Right atrium auricular region (tissue), 2 donors: ENCODE measurements around the gene CNTN5. TPM values are rescaled to one million over a fixed set of nuclear protein-coding genes. Genes with fewer than 3 reads are reported as not detected.

Source experiments
- DNase-seq: peaks from one replicate; pipeline ENCODE4 v3.0.0-alpha.2; 2019; ENCODE audit warnings: low spot score
- H3K27ac ChIP-seq, 2 donors: fragments of 200-600 bp; sonication (generic); 1 replicate in 1 of 2; 2 replicates in 1 of 2; pipeline ENCODE4 v1.5.1; 2016 to 2019
- H3K27me3 ChIP-seq, 2 donors: fragments of 200-600 bp; sonication (generic); one replicate each; pipeline versions ENCODE4 v1.5.1 to v1.6.0; 2017 to 2019
- H3K36me3 ChIP-seq: fragments of 200-600 bp; sonication (generic); one replicate; pipeline ENCODE4 v1.5.1; 2016
- H3K4me1 ChIP-seq, 2 donors: fragments of 200-600 bp; sonication (generic); one replicate each; pipeline versions ENCODE4 v1.5.1 to v1.6.0; 2017 to 2019
- H3K4me3 ChIP-seq, 2 donors: fragments of 200-600 bp; sonication (generic); 1 replicate in 1 of 2; 2 replicates in 1 of 2; pipeline ENCODE4 v1.5.1; 2017 to 2019; ENCODE audit warnings: mild to moderate bottlenecking in 1 of 2, moderate library complexity in 1 of 2
- H3K9me3 ChIP-seq, 2 donors: fragments of 200-600 bp; sonication (generic); one replicate each; pipeline ENCODE4 v1.5.1; 2019
- CTCF ChIP-seq, 2 donors: fragments of 200-600 bp; sonication (generic); IDR thresholded peaks; one replicate each; pipeline ENCODE4 v1.5.1; 2019; ENCODE audit warnings: antibody characterized with exemption in 2 of 2
- total RNA-seq, 2 donors: library from RNA; depleted of rRNA; stranded (reverse); fragments of >200 nt; gene quantifications; one replicate each; pipeline ENCODE4 v1.1.0, GENCODE V29; 2016

The CNTN5 gene
- total RNA-seq, 2 donors from 2014 or later: not detected

- DNase-seq: no peak
- H3K4me3 ChIP-seq: no peak overlapping the region
- H3K4me1 ChIP-seq: no peaks in the 10 kb centered on the region
- no peaks in the 10 kb centered on the region for H3K27me3 ChIP-seq
- H3K36me3 ChIP-seq: no peaks in the 10 kb centered on the region
- no peak for TF ChIP-seq CTCF (IDR thresholded peaks at IDR 0.05)
- peaks cover 0 to 4% of the 10 kb centered on the region in 2 donors for H3K9me3 ChIP-seq
- no peak overlapping the region for H3K27ac ChIP-seq
Measured at GRCh38 chr11:99489581-99489980, 468.8 kb downstream of the CNTN5 start.

GRCh38 chr11:99494065-99494464 is 473.3 kb downstream of the CNTN5 start:
- Histone ChIP-seq H3K4me3 (no peak overlapping the region), H3K27ac (no peak overlapping the region), H3K27me3 (no peaks in the 10 kb centered on the region), H3K36me3 (no peaks in the 10 kb centered on the region), H3K9me3 (peaks cover 0 to 4% of the 10 kb centered on the region in 2 donors), H3K4me1 (no peaks in the 10 kb centered on the region)
- no peak for DNase-seq
- TF ChIP-seq CTCF (IDR thresholded peaks at IDR 0.05): no peak

- Histone ChIP-seq H3K4me1 (no peaks in the 10 kb centered on the region), H3K27ac (no peak overlapping the region), H3K9me3 (no peaks in the 10 kb centered on the region), H3K4me3 (no peak overlapping the region), H3K36me3 (no peaks in the 10 kb centered on the region), H3K27me3 (no peaks in the 10 kb centered on the region)
- DNase-seq: no peak
- no peak for TF ChIP-seq CTCF (IDR thresholded peaks at IDR 0.05)
Measured at GRCh38 chr11:99501655-99502054, 480.9 kb downstream of the CNTN5 start.

- H3K9me3 ChIP-seq: no peaks in the 10 kb centered on the region
- no peak overlapping the region for H3K27ac ChIP-seq
- DNase-seq: no peak
- no peaks in the 10 kb centered on the region for H3K36me3 ChIP-seq
- no peaks in the 10 kb centered on the region for H3K4me1 ChIP-seq
- no peak for TF ChIP-seq CTCF (IDR thresholded peaks at IDR 0.05)
- H3K27me3 ChIP-seq: no peaks in the 10 kb centered on the region
- H3K4me3 ChIP-seq: no peak overlapping the region
Measured at GRCh38 chr11:99505316-99505715, 484.6 kb downstream of the CNTN5 start.

- no peak for DNase-seq
- Histone ChIP-seq H3K27me3 (no peaks in the 10 kb centered on the region), H3K4me3 (no peak overlapping the region), H3K9me3 (no peaks in the 10 kb centered on the region), H3K36me3 (no peaks in the 10 kb centered on the region), H3K4me1 (no peaks in the 10 kb centered on the region), H3K27ac (no peak overlapping the region)
- TF ChIP-seq CTCF (IDR thresholded peaks at IDR 0.05): no peak
Measured at GRCh38 chr11:99505831-99506230, 485.1 kb downstream of the CNTN5 start.

GRCh38 chr11:99509863-99510262 is 489.1 kb downstream of the CNTN5 start:
- no peak overlapping the region for H3K4me3 ChIP-seq
- no peak for DNase-seq
- no peak for TF ChIP-seq CTCF (IDR thresholded peaks at IDR 0.05)
- H3K36me3 ChIP-seq: no peaks in the 10 kb centered on the region
- no peaks in the 10 kb centered on the region for H3K4me1 ChIP-seq
- no peaks in the 10 kb centered on the region for H3K27me3 ChIP-seq
- H3K27ac ChIP-seq: no peak overlapping the region
- no peaks in the 10 kb centered on the region for H3K9me3 ChIP-seq
